ENCODE data around the gene DMBX1. TPM values are rescaled to one million over a fixed set of nuclear protein-coding genes. Genes with fewer than 3 reads are reported as not detected.

The DMBX1 gene
- total RNA-seq, 1 experiment from 2014 or later = 4.2 TPM

- no peak for DNase-seq
- Histone ChIP-seq H3K27me3 (ENCODE audit: control insufficient read depth, insufficient read depth, low read length) (peaks cover 9% of the 10 kb centered on the region; the same call in 1 of the 2 replicates), H3K4me3 (ENCODE audit: insufficient read depth, low read depth, low read length) (no peak overlapping the region), H3K36me3 (replicated peaks; ENCODE audit: control insufficient read depth, insufficient read depth, low read length) (no peaks in the 10 kb centered on the region)
Measured at GRCh38 chr1:46516200-46516950, 26.7 kb downstream of the DMBX1 start.

GRCh38 chr1:46517010-46517600 is 27.5 kb downstream of the DMBX1 start:
- no peaks in the 10 kb centered on the region for H3K36me3 ChIP-seq (replicated peaks; ENCODE audit: control insufficient read depth, insufficient read depth, low read length)
- H3K27me3 ChIP-seq (ENCODE audit: control insufficient read depth, insufficient read depth, low read length) = peaks cover 9% of the 10 kb centered on the region; the same call in 1 of the 2 replicates
- DNase-seq = peak; percentile 90
- H3K4me3 ChIP-seq (ENCODE audit: insufficient read depth, low read depth, low read length) = no peak overlapping the region

- no peaks in the 10 kb centered on the region for H3K36me3 ChIP-seq (replicated peaks; ENCODE audit: control insufficient read depth, insufficient read depth, low read length)
- no peak overlapping the region for H3K4me3 ChIP-seq (ENCODE audit: insufficient read depth, low read depth, low read length)
- peaks cover 13% of the 10 kb centered on the region; the same call in 1 of the 2 replicates for H3K27me3 ChIP-seq (ENCODE audit: control insufficient read depth, insufficient read depth, low read length)
- DNase-seq = no peak
Measured at GRCh38 chr1:46517932-46518498, 28.4 kb downstream of the DMBX1 start.

- H3K27me3 ChIP-seq (ENCODE audit: control insufficient read depth, insufficient read depth, low read length) = peaks cover 19% of the 10 kb centered on the region
- DNase-seq = no peak
- no peaks in the 10 kb centered on the region for H3K36me3 ChIP-seq (replicated peaks; ENCODE audit: control insufficient read depth, insufficient read depth, low read length)
- H3K4me3 ChIP-seq (ENCODE audit: insufficient read depth, low read depth, low read length) = no peak overlapping the region
Measured at GRCh38 chr1:46519209-46519608, 29.6 kb downstream of the DMBX1 start.

GRCh38 chr1:46520063-46520911 is 30.7 kb downstream of the DMBX1 start:
- H3K36me3 ChIP-seq (replicated peaks; ENCODE audit: control insufficient read depth, insufficient read depth, low read length) = no peaks in the 10 kb centered on the region
- H3K27me3 ChIP-seq (ENCODE audit: control insufficient read depth, insufficient read depth, low read length) = peaks cover 29% of the 10 kb centered on the region
- DNase-seq = peak; percentile 80
- H3K4me3 ChIP-seq (ENCODE audit: insufficient read depth, low read depth, low read length) = no peak overlapping the region

- no peaks in the 10 kb centered on the region for H3K36me3 ChIP-seq (replicated peaks; ENCODE audit: control insufficient read depth, insufficient read depth, low read length)
- DNase-seq = no peak
- no peak overlapping the region for H3K4me3 ChIP-seq (ENCODE audit: insufficient read depth, low read depth, low read length)
- peaks cover 36% of the 10 kb centered on the region for H3K27me3 ChIP-seq (ENCODE audit: control insufficient read depth, insufficient read depth, low read length)
Measured at GRCh38 chr1:46521414-46521813, 31.8 kb downstream of the DMBX1 start.

- DNase-seq = peak; percentile 57
- H3K27me3 ChIP-seq (ENCODE audit: control insufficient read depth, insufficient read depth, low read length) = peaks cover 44% of the 10 kb centered on the region
- no peaks in the 10 kb centered on the region for H3K36me3 ChIP-seq (replicated peaks; ENCODE audit: control insufficient read depth, insufficient read depth, low read length)
- H3K4me3 ChIP-seq (ENCODE audit: insufficient read depth, low read depth, low read length) = no peak overlapping the region
Measured at GRCh38 chr1:46522184-46522968, 32.7 kb downstream of the DMBX1 start.

- peak; percentile 59 for DNase-seq
- H3K27me3 ChIP-seq (ENCODE audit: control insufficient read depth, insufficient read depth, low read length) = peaks cover 49% of the 10 kb centered on the region
Measured at GRCh38 chr1:46522969-46523320, 33.3 kb downstream of the DMBX1 start.

GRCh38 chr1:46523496-46524353 is 34.1 kb downstream of the DMBX1 start:
- H3K27me3 ChIP-seq (ENCODE audit: control insufficient read depth, insufficient read depth, low read length) = peaks cover 54% of the 10 kb centered on the region

More at GRCh38 chr1:46522969-46523320, 33.3 kb downstream of the DMBX1 start:
- no peak overlapping the region for H3K4me3 ChIP-seq (ENCODE audit: insufficient read depth, low read depth, low read length)
- H3K36me3 ChIP-seq (replicated peaks; ENCODE audit: control insufficient read depth, insufficient read depth, low read length) = no peaks in the 10 kb centered on the region

GRCh38 chr1:46524843-46525242 is 35.2 kb downstream of the DMBX1 start:
- peaks cover 59% of the 10 kb centered on the region for H3K27me3 ChIP-seq (ENCODE audit: control insufficient read depth, insufficient read depth, low read length)
- no peak overlapping the region for H3K4me3 ChIP-seq (ENCODE audit: insufficient read depth, low read depth, low read length)
- no peak for DNase-seq
- no peaks in the 10 kb centered on the region for H3K36me3 ChIP-seq (replicated peaks; ENCODE audit: control insufficient read depth, insufficient read depth, low read length)

More at GRCh38 chr1:46523496-46524353, 34.1 kb downstream of the DMBX1 start:
- no peak for DNase-seq
- no peaks in the 10 kb centered on the region for H3K36me3 ChIP-seq (replicated peaks; ENCODE audit: control insufficient read depth, insufficient read depth, low read length)
- no peak overlapping the region for H3K4me3 ChIP-seq (ENCODE audit: insufficient read depth, low read depth, low read length)

GRCh38 chr1:46525253-46525983 is 35.8 kb downstream of the DMBX1 start:
- peak; percentile 71 for DNase-seq
- Histone ChIP-seq H3K4me3 (ENCODE audit: insufficient read depth, low read depth, low read length) (no peak overlapping the region), H3K36me3 (replicated peaks; ENCODE audit: control insufficient read depth, insufficient read depth, low read length) (no peaks in the 10 kb centered on the region), H3K27me3 (ENCODE audit: control insufficient read depth, insufficient read depth, low read length) (peaks cover 61% of the 10 kb centered on the region)

GRCh38 chr1:46526013-46526690 is 36.5 kb downstream of the DMBX1 start:
- no peak overlapping the region for H3K4me3 ChIP-seq (ENCODE audit: insufficient read depth, low read depth, low read length)
- no peaks in the 10 kb centered on the region for H3K36me3 ChIP-seq (replicated peaks; ENCODE audit: control insufficient read depth, insufficient read depth, low read length)
- peaks cover 68% of the 10 kb centered on the region for H3K27me3 ChIP-seq (ENCODE audit: control insufficient read depth, insufficient read depth, low read length)
- peak; percentile 75 for DNase-seq
